WERI-Rb-1 (cell line): Measurements from ENCODE around the gene HSD17B2.

Experiments used
- DNase-seq: peaks from one replicate; pipeline ENCODE4 v3.0.0-alpha.2; 2020
- H3K27ac ChIP-seq: fragments of 250-450 bp; sonication (Bioruptor Pico); 2 replicates; pipeline ENCODE4 v1.5.1; 2020; ENCODE audit warnings: mild to moderate bottlenecking, moderate library complexity
- H3K27me3 ChIP-seq: fragments of 250-450 bp; sonication (Bioruptor Pico); 2 replicates; pipeline ENCODE4 v1.5.1; 2021; ENCODE audit warnings: mild to moderate bottlenecking, low read depth, moderate library complexity; ENCODE audit not compliant: insufficient read depth, severe bottlenecking
- H3K36me3 ChIP-seq: fragments of 250-450 bp; sonication (Bioruptor Pico); 2 replicates; pipeline ENCODE4 v1.5.1; 2020; ENCODE audit warnings: mild to moderate bottlenecking, moderate library complexity
- H3K4me3 ChIP-seq: 2 replicates; pipeline ENCODE4 v1.5.1; 2011; ENCODE audit warnings: low read depth, mild to moderate bottlenecking, control low read depth, low read length
- H3K9me3 ChIP-seq: fragments of 250-450 bp; sonication (Bioruptor Pico); 2 replicates; pipeline ENCODE4 v1.5.1; 2021; ENCODE audit warnings: mild to moderate bottlenecking, moderate library complexity; ENCODE audit not compliant: severe bottlenecking
- TF ChIP-seq, protein P1 (sequence below): IDR thresholded peaks from 2 replicates; pipeline ENCODE4 v1.5.1; 2011; ENCODE audit warnings: low read depth, mild to moderate bottlenecking, control low read depth, inconsistent platforms, low read length

Gene HSD17B2

DNA sequence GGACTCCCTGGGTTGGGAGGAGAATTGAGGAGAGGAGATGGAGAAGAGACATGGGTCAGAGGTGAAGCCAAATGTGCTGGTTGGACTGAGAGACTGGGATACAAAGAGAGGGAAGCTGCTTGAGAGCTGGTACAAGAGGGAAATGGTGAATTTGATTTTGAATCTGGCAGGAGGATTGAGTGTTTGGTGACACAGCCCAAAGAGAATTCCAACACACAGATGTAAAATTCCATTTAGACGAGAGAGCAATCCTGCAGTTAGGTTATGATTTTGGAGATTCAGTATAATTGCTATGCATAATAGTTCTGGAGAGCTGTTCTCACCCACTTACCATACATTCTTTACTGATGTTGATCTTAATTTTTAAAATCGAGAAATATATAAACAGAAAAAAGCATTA lies 57.7 kb downstream of the HSD17B2 start:
- H3K4me3 ChIP-seq, result no peak overlapping the region
- no peaks in the 10 kb centered on the region for H3K36me3 ChIP-seq
- H3K27me3 ChIP-seq, result no peaks in the 10 kb centered on the region
- H3K9me3 ChIP-seq, result no peaks in the 10 kb centered on the region
- H3K27ac ChIP-seq, result no peak overlapping the region
- TF ChIP-seq, protein P1, sequence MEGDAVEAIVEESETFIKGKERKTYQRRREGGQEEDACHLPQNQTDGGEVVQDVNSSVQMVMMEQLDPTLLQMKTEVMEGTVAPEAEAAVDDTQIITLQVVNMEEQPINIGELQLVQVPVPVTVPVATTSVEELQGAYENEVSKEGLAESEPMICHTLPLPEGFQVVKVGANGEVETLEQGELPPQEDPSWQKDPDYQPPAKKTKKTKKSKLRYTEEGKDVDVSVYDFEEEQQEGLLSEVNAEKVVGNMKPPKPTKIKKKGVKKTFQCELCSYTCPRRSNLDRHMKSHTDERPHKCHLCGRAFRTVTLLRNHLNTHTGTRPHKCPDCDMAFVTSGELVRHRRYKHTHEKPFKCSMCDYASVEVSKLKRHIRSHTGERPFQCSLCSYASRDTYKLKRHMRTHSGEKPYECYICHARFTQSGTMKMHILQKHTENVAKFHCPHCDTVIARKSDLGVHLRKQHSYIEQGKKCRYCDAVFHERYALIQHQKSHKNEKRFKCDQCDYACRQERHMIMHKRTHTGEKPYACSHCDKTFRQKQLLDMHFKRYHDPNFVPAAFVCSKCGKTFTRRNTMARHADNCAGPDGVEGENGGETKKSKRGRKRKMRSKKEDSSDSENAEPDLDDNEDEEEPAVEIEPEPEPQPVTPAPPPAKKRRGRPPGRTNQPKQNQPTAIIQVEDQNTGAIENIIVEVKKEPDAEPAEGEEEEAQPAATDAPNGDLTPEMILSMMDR, result no peak
- no peak for DNase-seq

DNA sequence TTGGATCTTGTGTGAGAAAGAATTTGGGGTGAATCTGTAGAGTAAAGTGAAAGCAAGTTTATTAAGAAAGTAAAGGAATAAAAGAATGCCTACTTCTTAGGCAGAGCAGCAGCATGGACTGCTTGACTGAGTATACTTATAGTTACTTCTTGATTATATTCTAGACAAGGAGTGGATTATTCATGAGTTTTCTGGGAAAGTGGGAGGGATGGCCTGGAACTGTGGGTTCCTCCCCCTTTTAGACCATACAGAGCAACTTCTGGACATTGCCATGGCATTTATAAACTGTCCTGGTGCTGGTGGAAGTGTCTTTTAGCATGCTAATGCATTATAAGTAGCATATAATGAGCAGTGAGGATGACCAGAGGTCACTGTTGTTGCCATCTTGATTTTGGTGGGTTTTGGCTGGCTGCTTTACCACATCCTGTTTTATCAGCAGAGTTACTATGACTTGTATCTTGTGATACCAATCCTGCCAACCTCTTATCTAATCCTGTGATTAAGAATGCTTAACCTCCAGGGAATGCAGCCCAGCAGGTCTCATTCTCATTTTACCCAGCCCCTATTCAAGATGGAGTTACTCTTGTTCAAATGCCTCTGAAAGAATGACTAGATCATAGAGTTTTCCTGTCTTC lies 58.7 kb downstream of the HSD17B2 start:
- H3K9me3 ChIP-seq, result no peaks in the 10 kb centered on the region
- TF ChIP-seq, protein P1, result no peak
- no peak for DNase-seq

DNA sequence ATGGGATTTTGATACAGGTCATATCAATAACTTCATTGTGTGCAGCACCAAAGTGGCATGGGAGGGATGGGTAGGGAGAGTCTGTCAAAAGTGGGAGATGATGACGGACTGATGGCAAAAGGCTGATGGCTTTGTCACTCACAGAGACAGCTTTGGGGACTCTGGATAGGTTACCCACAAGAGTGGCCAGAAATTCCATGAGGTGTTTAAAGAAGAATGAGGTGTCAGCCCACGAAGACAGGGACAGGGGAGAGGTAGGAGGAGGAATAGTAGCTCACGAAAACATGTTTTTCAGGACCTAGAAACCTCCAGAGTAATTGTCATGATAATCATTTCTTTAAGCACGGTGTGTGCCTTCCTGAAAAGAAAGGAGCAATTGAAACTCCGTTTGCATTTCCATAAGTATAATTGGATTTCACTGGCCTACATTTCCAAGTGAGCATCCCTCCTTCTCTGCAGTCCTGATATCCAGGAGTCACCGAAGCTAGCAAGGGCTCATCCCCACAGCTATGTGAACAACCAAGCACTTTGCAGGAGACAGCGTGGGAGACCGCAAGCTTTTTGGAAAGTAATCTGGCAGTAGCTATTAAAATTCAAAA lies 60.0 kb downstream of the HSD17B2 start:
- no peak overlapping the region for H3K4me3 ChIP-seq
- no peaks in the 10 kb centered on the region for H3K27me3 ChIP-seq
- DNase-seq, result no peak
- no peaks in the 10 kb centered on the region for H3K36me3 ChIP-seq
- no peak overlapping the region for H3K27ac ChIP-seq
- TF ChIP-seq, protein P1, result no peak
- H3K9me3 ChIP-seq, result no peaks in the 10 kb centered on the region

More for the DNA sequence above, 58.7 kb downstream of the HSD17B2 start:
- Histone ChIP-seq H3K4me3 (no peak overlapping the region), H3K27ac (no peak overlapping the region), H3K36me3 (no peaks in the 10 kb centered on the region), H3K27me3 (no peaks in the 10 kb centered on the region)

DNA sequence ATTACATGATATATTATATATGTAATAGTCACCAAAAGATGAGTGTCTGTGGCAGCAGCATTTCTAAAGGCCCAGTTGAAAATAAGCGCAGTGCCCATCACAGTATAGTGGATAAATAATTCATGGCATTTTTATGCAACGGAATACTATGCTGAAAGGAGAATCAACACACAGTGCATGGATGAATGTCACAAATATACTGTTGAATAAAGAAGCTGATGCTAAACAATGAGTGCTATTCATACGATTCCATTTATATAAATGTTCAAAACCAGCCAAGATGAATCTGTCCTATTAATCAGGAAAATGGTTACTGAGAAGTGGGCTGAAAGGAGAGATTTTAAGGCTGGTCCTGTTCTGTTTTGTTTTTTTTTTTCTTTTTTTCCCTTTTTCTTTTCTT lies 61.6 kb downstream of the HSD17B2 start:
- H3K9me3 ChIP-seq, result no peaks in the 10 kb centered on the region
- no peak overlapping the region for H3K27ac ChIP-seq
- H3K36me3 ChIP-seq, result no peaks in the 10 kb centered on the region
- H3K27me3 ChIP-seq, result no peaks in the 10 kb centered on the region
- DNase-seq, result no peak
- TF ChIP-seq, protein P1, result no peak
- no peak overlapping the region for H3K4me3 ChIP-seq

DNA sequence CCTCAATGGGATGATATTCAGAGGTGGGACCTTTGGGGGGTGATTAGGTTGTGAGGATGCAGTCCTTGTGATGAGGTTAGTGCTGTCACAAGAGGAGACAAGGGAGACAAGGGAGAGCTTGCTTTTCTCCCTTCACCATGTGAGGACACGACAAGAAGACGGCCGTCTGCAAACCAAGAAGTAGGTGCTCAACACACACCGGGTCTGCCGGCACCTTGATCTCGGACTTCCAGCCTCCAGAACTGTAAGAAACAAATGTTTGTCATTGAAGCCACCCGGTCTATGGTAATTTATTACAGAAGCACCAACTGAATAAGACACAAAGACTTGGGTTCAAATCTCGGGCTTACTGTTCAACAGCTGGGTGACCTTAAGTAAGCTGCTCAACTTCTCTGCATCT lies 70.1 kb downstream of the HSD17B2 start:
- H3K27ac ChIP-seq, result no peak overlapping the region
- no peaks in the 10 kb centered on the region for H3K9me3 ChIP-seq
- H3K27me3 ChIP-seq, result no peaks in the 10 kb centered on the region
- TF ChIP-seq, protein P1, result no peak
- no peak overlapping the region for H3K4me3 ChIP-seq
- no peaks in the 10 kb centered on the region for H3K36me3 ChIP-seq
- no peak for DNase-seq

DNA sequence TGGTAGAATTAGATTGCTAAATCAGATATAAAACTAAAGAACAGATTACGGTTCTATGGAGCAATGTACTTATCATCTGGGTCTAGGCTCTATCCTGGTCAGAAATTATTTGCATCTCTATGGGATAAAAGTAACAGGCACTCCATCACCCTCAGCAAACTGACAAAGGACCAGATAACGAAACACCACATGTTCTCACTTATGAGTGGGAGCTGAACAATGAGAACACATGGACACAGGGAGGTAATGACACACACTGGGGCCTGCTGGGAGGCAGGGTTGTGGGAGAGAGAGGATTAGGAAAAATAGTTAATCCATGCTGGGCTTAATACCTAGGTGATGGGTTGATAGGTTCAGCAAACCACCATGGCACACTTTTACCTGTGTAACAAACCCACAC lies 73.0 kb downstream of the HSD17B2 start:
- TF ChIP-seq, protein P1, result no peak
- peak; percentile 44 for DNase-seq
- H3K27ac ChIP-seq, result peak overlapping the region; percentile 45
- H3K36me3 ChIP-seq, result no peaks in the 10 kb centered on the region
- no peaks in the 10 kb centered on the region for H3K27me3 ChIP-seq
- H3K9me3 ChIP-seq, result no peaks in the 10 kb centered on the region
- H3K4me3 ChIP-seq, result no peak overlapping the region
